Skin of body (tissue), 2 donors: Measurements from ENCODE around the gene PPP1CC. TPM values are rescaled to one million over a fixed set of nuclear protein-coding genes. Genes with fewer than 3 reads are reported as not detected.
A peak's percentile ranks its signal among the peaks of the same experiment; 100 is the strongest.
"Not testable (repeated sequence)": the region's sequence is repeated elsewhere in the genome, so short reads cannot be mapped to it uniquely, and the experiment has no call there.

Experiments
- DNase-seq: peaks from one replicate; lab custom pipeline; 2025; lab: John Stamatoyannopoulos, UW
- total RNA-seq: library from RNA; depleted of rRNA; stranded (reverse); fragments of >200 nt; gene quantifications from one replicate; pipeline ENCODE4 v1.2.3, GENCODE V29; 2014

The PPP1CC gene
- 110 TPM for total RNA-seq

GRCh38 chr12:110742718-110743570 is at the start of gene PPP1CC:
TSS of gene PPP1CC (minus strand) at chr12:110742891. CDS start at chr12:110742707, 184 bp downstream.
- DNase-seq: peak; percentile 91

- no peak for DNase-seq
Measured at GRCh38 chr12:110791589-110791988, 48.9 kb upstream of the PPP1CC start.

GRCh38 chr12:110790301-110790700 is 47.6 kb upstream of the PPP1CC start:
- no peak for DNase-seq

- no peak for DNase-seq
Measured at GRCh38 chr12:110786012-110786411, 43.3 kb upstream of the PPP1CC start.

- DNase-seq: no peak
Measured at GRCh38 chr12:110785240-110785639, 42.5 kb upstream of the PPP1CC start.

- no peak for DNase-seq
Measured at GRCh38 chr12:110782922-110783321, 40.2 kb upstream of the PPP1CC start.

- DNase-seq: no peak
Measured at GRCh38 chr12:110782094-110782493, 39.4 kb upstream of the PPP1CC start.

GRCh38 chr12:110780448-110780847 is 37.8 kb upstream of the PPP1CC start:
- DNase-seq: no peak

GRCh38 chr12:110778833-110779577 is 36.3 kb upstream of the PPP1CC start:
- no peak for DNase-seq

GRCh38 chr12:110776410-110776809 is 33.7 kb upstream of the PPP1CC start:
- DNase-seq: no peak

- no peak for DNase-seq
Measured at GRCh38 chr12:110775997-110776396, 33.3 kb upstream of the PPP1CC start.

- no peak for DNase-seq
Measured at GRCh38 chr12:110774824-110775223, 32.1 kb upstream of the PPP1CC start.

- no peak for DNase-seq
Measured at GRCh38 chr12:110768960-110769359, 26.3 kb upstream of the PPP1CC start.

- no peak for DNase-seq
Measured at GRCh38 chr12:110767863-110768262, 25.2 kb upstream of the PPP1CC start.

GRCh38 chr12:110766311-110767154 is 23.8 kb upstream of the PPP1CC start:
- no peak for DNase-seq

GRCh38 chr12:110765572-110765971 is 22.9 kb upstream of the PPP1CC start:
- not testable (repeated sequence) for DNase-seq

GRCh38 chr12:110765111-110765510 is 22.4 kb upstream of the PPP1CC start:
- no peak for DNase-seq

GRCh38 chr12:110763583-110763982 is 20.9 kb upstream of the PPP1CC start:
- no peak for DNase-seq

- no peak for DNase-seq
Measured at GRCh38 chr12:110762891-110763290, 20.2 kb upstream of the PPP1CC start.

- no peak for DNase-seq
Measured at GRCh38 chr12:110760204-110760609, 17.5 kb upstream of the PPP1CC start.

- no peak for DNase-seq
Measured at GRCh38 chr12:110758922-110759321, 16.2 kb upstream of the PPP1CC start.

GRCh38 chr12:110756611-110757010 is 13.9 kb upstream of the PPP1CC start:
- no peak for DNase-seq
